Measurements from ENCODE around the gene PTPN20. TPM values are rescaled to one million over a fixed set of nuclear protein-coding genes. Genes with fewer than 3 reads are reported as not detected.

Gene PTPN20
- total RNA-seq, 1 experiment from 2014 or later, result 0.96 TPM

GRCh38 chr10:46998595-46998994 lies 87.4 kb downstream of the PTPN20 start (continued):
- TF ChIP-seq PREB (CRISPR knock-in tag; IDR thresholded peaks at IDR 0.05; ENCODE audit: borderline replicate concordance), result no peak
- TF ChIP-seq TP53 (CRISPR knock-in tag; IDR thresholded peaks at IDR 0.05), result no peak
- TF ChIP-seq ZNF281 (CRISPR knock-in tag; IDR thresholded peaks at IDR 0.05), result no peak
- no peak for TF ChIP-seq ZSCAN18 (CRISPR knock-in tag; IDR thresholded peaks at IDR 0.05)

GRCh38 chr10:46999217-46999616 lies 88.0 kb downstream of the PTPN20 start:
- POLR2A ChIA-PET, result no interaction called here
- Mint-ChIP-seq H3K4me3 (no peak overlapping the region), H3K27me3 (ENCODE audit: low read depth) (no peaks in the 10 kb centered on the region), H3K4me1 (peaks cover 18% of the 10 kb centered on the region), H3K27ac (no peak overlapping the region), H3K9me3 (peaks cover 11% of the 10 kb centered on the region), H3K36me3 (peaks cover 7% of the 10 kb centered on the region)
- DNase-seq (ENCODE audit: low spot score) (no peak), ATAC-seq (no peak)
- CTCF ChIA-PET, result interaction anchor here (0.7 kb wide), 1 partner anchor 313 kb away, joined by 3 read pairs; no protein-coding TSS in a partner anchor
- TF ChIP-seq ZNF281 (CRISPR knock-in tag; IDR thresholded peaks at IDR 0.05), result no peak
- TF ChIP-seq ZNF532 (CRISPR knock-in tag; IDR thresholded peaks at IDR 0.05; ENCODE audit: borderline replicate concordance), result no peak
- TF ChIP-seq CBFB (CRISPR knock-in tag; IDR thresholded peaks at IDR 0.05; ENCODE audit: low read depth), result no peak
- no peak for TF ChIP-seq ZNF512 (CRISPR knock-in tag; IDR thresholded peaks at IDR 0.05; ENCODE audit: borderline replicate concordance)
- no peak for TF ChIP-seq TEAD1 (CRISPR knock-in tag; IDR thresholded peaks at IDR 0.05)
- no peak for TF ChIP-seq CREB1 (CRISPR knock-in tag; IDR thresholded peaks at IDR 0.05)
- TF ChIP-seq ERG (CRISPR knock-in tag; IDR thresholded peaks at IDR 0.05), result no peak
- no peak for TF ChIP-seq SMAD4 (CRISPR knock-in tag; IDR thresholded peaks at IDR 0.05)
- no peak for TF ChIP-seq ATF2 (CRISPR knock-in tag; IDR thresholded peaks at IDR 0.05; ENCODE audit: borderline replicate concordance, low read depth)
- no peak for TF ChIP-seq STAT6 (CRISPR knock-in tag; conservative IDR thresholded peaks at IDR 0.05; ENCODE audit: low read depth)

All from WTC11 (cell line).